Right lung (tissue), 10 donors: Measurements from ENCODE around the gene WDR1. TPM values are rescaled to one million over a fixed set of nuclear protein-coding genes. Genes with fewer than 3 reads are reported as not detected.

Source experiments
- DNase-seq, 2 donors: peaks; one replicate each; pipeline ENCODE4 v3.0.0-alpha.2; 2013
- long read RNA-seq, 8 donors: transcript quantifications; one replicate each; lab custom pipeline, GENCODE V29; 2026
- polyA plus RNA-seq, 5 donors: library from polyadenylated mRNA; unstranded; fragments of 120-200 nt; gene quantifications; one replicate each; pipeline versions ENCODE4 v1.2.1 to v1.2.3, GENCODE V29; 2013; ENCODE audit warnings: inconsistent platforms in 1 of 5, low replicate concordance in 1 of 5; ENCODE audit not compliant: insufficient read length in 5 of 5, insufficient read depth in 1 of 5

Gene WDR1, protein sequence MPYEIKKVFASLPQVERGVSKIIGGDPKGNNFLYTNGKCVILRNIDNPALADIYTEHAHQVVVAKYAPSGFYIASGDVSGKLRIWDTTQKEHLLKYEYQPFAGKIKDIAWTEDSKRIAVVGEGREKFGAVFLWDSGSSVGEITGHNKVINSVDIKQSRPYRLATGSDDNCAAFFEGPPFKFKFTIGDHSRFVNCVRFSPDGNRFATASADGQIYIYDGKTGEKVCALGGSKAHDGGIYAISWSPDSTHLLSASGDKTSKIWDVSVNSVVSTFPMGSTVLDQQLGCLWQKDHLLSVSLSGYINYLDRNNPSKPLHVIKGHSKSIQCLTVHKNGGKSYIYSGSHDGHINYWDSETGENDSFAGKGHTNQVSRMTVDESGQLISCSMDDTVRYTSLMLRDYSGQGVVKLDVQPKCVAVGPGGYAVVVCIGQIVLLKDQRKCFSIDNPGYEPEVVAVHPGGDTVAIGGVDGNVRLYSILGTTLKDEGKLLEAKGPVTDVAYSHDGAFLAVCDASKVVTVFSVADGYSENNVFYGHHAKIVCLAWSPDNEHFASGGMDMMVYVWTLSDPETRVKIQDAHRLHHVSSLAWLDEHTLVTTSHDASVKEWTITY
- 100 to 1,000 TPM; 140 to 159 (median 152) TPM for polyA plus RNA-seq
- long read RNA-seq, donor 1, transcript WDR1-204 (15 exons, 3,054 nt): major isoform, 27 of 66 reads
- long read RNA-seq, donor 1, partial matches to known transcripts: 35 of 66 reads
- long read RNA-seq, donor 1, other reads (novel, unspliced or antisense): 0 of 66 reads
- long read RNA-seq, donor 2, transcript WDR1-204 (15 exons, 3,054 nt): major isoform, 21 of 24 reads
- long read RNA-seq, donor 2, partial matches to known transcripts: 0 of 24 reads
- long read RNA-seq, donor 2, other reads (novel, unspliced or antisense): 0 of 24 reads
- long read RNA-seq, donor 3, transcript WDR1-204 (15 exons, 3,054 nt): major isoform, 14 of 22 reads
- long read RNA-seq, donor 3, partial matches to known transcripts: 5 of 22 reads
- long read RNA-seq, donor 3, other reads (novel, unspliced or antisense): 0 of 22 reads
- long read RNA-seq, donor 4, transcript WDR1-204 (15 exons, 3,054 nt): major isoform, 12 of 20 reads
- long read RNA-seq, donor 4, partial matches to known transcripts: 6 of 20 reads
- long read RNA-seq, donor 4, other reads (novel, unspliced or antisense): 0 of 20 reads
- long read RNA-seq, donor 5, transcript WDR1-204 (15 exons, 3,054 nt): major isoform, 18 of 64 reads
- long read RNA-seq, donor 5, transcript WDR1-213 (2 exons, 559 nt): minor isoform, 5 of 64 reads
- long read RNA-seq, donor 5, partial matches to known transcripts: 40 of 64 reads
- long read RNA-seq, donor 5, other reads (novel, unspliced or antisense): 0 of 64 reads
- long read RNA-seq, donor 6, transcript WDR1-204 (15 exons, 3,054 nt): major isoform, 28 of 51 reads
- long read RNA-seq, donor 6, partial matches to known transcripts: 15 of 51 reads
- long read RNA-seq, donor 6, other reads (novel, unspliced or antisense): 0 of 51 reads
- long read RNA-seq, donor 7, transcript WDR1-204 (15 exons, 3,054 nt): major isoform, 22 of 26 reads
- long read RNA-seq, donor 7, partial matches to known transcripts: 0 of 26 reads
- long read RNA-seq, donor 7, other reads (novel, unspliced or antisense): 0 of 26 reads
- long read RNA-seq, donor 8, transcript WDR1-204 (15 exons, 3,054 nt): major isoform, 12 of 15 reads
- long read RNA-seq, donor 8, partial matches to known transcripts: 0 of 15 reads
- long read RNA-seq, donor 8, other reads (novel, unspliced or antisense): 0 of 15 reads

DNA sequence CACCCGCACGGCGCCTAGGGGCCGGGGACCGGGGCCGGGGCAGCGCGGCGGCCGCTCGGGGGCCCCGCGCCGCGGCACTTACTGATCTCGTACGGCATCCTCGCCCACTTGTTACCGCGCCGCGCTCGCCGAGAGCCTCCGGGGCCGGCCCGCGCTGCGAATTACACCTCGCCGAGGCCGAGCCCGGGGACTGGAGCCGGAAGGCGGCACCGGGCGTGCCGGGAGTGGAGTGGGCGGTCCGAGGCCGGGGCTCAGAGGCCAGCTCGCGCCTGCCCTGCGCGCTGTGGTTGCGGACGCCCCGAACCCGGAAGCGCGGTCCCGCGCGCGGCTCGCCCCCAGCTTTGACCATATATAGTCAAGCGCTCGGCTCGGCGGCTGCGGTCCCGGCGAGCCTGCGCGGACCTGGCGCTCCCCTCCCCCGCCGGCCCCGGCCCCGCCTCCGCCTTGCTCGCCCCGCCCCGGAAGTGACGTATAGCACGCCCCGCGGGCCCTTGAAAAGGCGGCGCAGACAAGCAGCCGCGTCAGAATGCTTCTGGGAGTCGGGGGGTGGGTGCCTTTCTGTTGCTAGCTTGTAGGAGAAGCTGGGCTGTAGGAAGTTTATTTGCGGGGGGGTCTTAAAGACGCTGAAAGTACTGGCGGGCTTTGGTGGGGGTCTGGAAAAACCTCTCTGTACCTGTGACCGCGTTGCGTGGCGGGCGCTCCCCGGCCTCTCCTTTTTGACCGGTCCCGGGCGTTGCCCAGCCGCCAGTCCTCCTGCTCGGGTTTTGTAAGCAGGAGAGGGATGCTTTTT is at the start of gene WDR1:
TSS of gene WDR1 (minus strand) at position 231 of the 790 bp plus-strand sequence. CDS start at position 98, 133 bp downstream.
- peak; percentile 96 to 97 for DNase-seq

DNA sequence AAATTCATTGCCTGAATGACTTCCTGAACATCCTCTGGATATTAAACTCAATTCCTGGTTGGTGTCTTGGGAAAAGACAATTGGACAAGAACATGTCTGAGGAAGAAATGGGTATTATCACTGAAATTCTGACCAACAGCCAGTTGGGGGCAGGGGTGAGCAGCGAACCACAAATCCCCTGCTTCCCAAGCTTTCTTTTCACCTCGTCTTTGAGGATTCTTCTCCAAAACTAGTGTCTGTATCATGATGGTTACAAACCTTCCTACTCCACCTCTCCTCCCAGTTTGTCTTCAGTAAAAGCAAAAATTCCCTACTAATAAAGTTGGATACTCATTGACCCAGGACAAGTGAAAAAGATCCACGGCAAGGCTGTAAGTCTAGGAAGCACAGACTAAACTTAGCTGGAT is 48.3 kb upstream of the WDR1 start:
- no peak for DNase-seq

DNA sequence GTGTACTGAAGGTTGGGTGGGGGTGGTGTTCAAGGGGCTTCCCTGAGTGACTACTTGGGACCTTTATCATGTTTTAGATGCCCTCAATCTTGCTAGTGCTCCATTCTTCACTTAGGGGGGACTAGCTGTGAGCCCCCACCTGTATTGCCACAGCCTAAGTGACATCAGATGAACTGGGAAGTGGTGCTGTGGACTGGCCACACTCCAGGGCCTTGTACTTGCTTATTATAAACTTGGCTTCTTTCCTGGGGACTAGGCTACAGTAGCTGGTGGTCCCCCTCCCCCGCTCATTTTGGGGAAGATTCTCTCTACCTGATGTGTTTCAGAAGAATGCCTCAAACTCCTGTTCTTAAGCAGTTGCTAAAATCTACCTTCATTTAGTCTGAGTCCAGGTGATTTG is 46.7 kb upstream of the WDR1 start:
- DNase-seq: no peak

DNA sequence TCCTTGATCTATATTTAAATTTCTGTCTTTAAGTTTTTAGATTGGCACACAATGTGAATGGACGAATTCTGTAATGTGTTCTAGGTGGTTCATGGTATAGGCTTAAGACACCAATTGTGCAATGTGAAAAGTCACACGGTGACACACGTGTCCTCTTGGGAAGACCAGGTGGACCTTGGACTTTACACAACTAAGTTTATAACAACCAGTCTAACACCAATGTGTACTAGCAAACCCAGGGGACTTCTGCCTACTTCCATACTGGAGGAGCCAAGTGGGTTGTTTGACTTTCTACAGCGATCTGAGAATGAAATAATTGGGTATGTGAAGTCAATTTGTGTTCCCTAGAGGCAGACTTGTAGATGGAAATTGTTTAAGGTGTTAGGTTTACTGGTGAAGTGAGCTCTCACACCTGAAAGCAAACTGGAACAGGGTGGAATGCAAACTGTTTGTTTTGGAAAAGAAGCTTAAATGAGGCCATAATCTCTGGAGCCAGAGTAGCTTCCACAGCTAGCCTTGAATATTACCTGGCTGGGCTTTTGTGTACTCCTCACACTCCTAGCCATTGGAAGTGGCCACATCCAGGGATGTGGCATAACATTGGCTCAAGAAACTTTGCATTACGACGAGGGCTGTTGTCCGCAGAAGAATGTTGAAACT is 45.9 kb upstream of the WDR1 start:
- DNase-seq: no peak

- no peak for DNase-seq
Measured at GRCh38 chr4:10161840-10162239, 45.2 kb upstream of the WDR1 start.

DNA sequence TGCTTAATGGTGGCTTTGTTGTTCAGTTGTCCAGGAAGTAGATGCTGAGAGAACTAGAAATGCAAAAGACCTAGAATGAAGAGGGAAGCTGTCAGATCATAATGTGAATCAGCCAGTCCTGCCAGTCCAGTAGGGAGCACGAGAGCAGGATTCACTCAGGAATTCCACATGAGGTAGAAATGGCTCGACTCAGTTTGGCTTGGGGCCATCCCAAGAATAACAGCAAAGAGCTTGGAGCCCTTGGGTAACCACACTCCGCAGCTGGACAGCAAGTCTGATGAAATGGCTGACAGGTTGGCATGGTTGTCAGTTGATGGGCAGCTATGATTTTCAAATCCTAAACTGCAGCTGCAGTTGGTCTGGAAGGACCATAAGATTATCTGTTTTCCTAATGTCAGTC is 44.5 kb upstream of the WDR1 start:
- no peak for DNase-seq

- DNase-seq: no peak
Measured at GRCh38 chr4:10160281-10160856, 43.8 kb upstream of the WDR1 start.

- no peak for DNase-seq
Measured at GRCh38 chr4:10159671-10160070, 43.1 kb upstream of the WDR1 start.

- DNase-seq: peak; percentile 30 to 35
Measured at GRCh38 chr4:10158333-10158942, 41.8 kb upstream of the WDR1 start.

DNA sequence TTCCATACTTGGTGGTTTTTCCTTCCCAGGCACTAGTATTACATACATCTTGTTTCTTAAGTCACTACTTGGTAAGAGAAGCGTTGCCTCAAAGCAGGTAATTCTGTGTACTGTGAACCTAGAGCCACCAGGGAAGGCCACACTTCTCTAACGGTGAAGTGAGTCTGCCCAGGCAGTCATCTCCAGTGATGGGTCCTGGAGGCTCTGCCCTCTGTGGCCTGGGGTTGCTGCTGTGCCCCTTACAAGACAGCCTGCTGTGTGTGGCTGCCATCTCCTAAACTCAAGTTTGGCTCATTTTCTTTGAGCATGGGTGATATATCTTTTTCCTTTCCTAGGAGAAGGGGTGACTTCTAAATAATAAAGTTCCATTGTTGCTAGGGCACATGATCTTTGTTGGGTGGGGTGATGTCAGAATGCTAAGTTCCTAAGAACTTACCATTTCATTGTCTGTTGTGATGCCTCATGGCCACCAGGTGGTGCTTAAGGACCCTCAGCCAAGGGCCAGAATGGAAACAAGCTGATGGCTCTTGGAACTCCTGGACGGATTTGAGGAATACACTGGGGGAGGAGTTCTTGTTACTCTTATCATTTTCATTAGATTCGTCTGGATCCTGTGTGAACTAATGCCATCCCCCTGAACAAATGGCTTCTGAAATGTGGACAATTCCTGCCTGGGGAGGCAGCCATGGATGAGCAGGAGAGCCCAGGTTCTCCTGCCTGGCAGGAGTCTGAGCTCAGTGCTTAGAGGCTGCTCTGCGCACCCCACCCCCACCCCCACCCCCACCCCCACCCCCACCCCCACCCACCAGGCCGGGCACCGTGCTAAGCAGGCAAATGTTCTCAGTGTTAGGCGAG is 41.1 kb upstream of the WDR1 start:
- DNase-seq: peak; percentile 62 to 81

- no peak for DNase-seq
Measured at GRCh38 chr4:10154241-10154640, 37.6 kb upstream of the WDR1 start.

DNA sequence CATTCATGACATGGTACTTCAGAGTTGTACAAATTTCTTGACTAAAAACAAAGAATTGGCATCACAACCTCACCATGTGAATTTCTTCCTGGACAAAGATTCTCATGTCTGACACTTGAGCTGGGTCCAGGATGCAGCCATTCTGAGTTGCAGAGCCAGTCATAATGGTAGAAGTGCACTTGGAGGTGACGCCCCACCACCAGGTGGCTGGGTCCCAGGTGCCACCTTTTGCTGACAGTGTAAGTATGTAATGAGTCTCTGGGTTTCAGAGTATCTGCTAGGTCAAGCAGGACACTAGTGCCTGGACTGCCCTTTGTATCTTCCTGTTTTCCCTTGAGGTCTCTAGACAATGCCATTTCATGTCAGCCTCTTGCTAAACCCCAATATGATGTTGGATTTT is 36.6 kb upstream of the WDR1 start:
- no peak for DNase-seq

DNA sequence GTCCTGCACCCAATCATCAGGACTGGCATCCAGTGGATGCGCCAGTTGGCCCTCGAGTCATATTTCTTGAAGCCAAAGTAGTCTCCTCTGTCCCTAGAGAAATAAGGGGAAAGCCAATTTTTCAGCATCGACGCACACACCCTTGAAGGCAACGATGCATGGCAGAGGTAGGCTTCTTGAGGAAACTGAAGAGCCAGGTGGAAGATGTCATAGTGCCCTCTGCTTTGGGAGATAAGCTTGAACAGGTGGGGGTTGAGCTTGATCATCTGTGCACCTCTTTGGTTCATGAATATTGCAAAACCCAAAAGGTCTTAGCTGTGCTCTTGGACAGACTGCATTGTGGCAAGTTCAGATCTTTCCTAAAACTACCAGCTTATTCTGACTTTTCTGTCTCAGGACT is 34.6 kb upstream of the WDR1 start:
- DNase-seq: no peak

DNA sequence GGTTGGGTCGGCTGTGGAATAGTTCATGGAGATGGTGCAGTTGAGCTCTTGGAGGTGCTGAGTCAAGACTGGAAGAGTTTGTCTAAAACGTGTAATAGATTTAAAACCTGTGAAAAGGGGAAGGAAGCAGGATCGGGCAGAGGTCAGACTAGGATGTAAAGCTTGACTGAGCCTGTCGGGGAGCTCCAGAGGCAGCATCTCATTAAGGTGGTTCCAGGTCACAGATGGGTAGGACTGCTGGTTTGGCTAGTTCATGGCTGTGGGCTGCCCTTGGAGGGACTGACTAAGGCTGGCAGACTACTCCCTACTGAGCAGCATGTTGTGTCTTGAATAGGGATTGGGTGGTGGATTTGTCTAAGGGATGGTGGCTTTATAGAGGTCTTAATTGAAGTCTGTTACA is 28.4 kb upstream of the WDR1 start:
- DNase-seq: no peak

DNA sequence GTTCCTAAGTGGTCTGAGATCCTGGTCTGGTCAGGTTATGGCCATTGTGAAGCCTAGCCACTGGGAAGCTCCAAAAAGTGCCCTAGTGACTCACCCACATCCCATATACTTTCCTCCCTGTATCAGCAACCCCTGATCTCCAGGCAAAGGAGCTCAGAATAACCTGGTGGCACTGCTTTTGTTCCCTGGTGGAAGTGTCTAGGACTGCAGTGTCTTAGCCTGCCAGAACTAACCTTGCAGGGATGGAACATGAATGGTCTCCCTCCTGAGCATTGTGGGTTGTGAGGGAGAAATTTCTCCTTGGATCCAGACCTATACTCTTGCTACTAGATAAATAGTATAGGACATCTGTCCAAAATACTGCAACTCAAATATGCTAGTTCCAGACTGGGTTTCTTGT is 27.9 kb upstream of the WDR1 start:
- no peak for DNase-seq

- no peak for DNase-seq
Measured at GRCh38 chr4:10143171-10143570, 26.6 kb upstream of the WDR1 start.
